Measurements from ENCODE around the gene ADRA2C. TPM values are rescaled to one million over a fixed set of nuclear protein-coding genes. Genes with fewer than 3 reads are reported as not detected.

ADRA2C gene
- total and polyA plus RNA-seq, 2 of the 13 experiments (the other 11 are each of a cell fraction or from before 2014, with no cell fraction given), result 15.4 to 69.7 TPM

- Histone ChIP-seq H3K79me2 (ENCODE audit: insufficient read depth, low read length) (no peaks in the 10 kb centered on the region), H3K9me3 (ENCODE audit: low read length) (peaks cover 13% of the 10 kb centered on the region), H2AFZ (ENCODE audit: low read length) (no peak overlapping the region), H3K4me3 (replicated peaks in 1 of 3; ENCODE audit: insufficient read depth in 1 of 3, low read depth in 2 of 3, low read length in 3 of 3) (no peak overlapping the region), H3K36me3 (replicated peaks in 1 of 2; ENCODE audit: control insufficient read depth in 1 of 2, insufficient read depth in 2 of 2, low read length in 2 of 2) (no peaks in the 10 kb centered on the region), H3K9ac (ENCODE audit: insufficient read depth, low read depth, low read length) (no peak overlapping the region), H3K27ac (ENCODE audit: extremely low read length, insufficient read depth, low read length) (no peak overlapping the region), H4K20me1 (ENCODE audit: insufficient read depth, low read length) (no peaks in the 10 kb centered on the region), H3K4me1 (ENCODE audit: insufficient read depth, low read length) (no peaks in the 10 kb centered on the region), H3K27me3 (ENCODE audit: control insufficient read depth in 1 of 2, insufficient read depth in 2 of 2, low read length in 2 of 2) (peaks cover 8 to 71% of the 10 kb centered on the region in 2 experiments; a peak in 4 of 5 replicates), H3K4me2 (ENCODE audit: low read depth, low read length) (no peak overlapping the region)
- POLR2A ChIA-PET, result no interaction called here
- in situ Hi-C loops (cut with HindIII; ENCODE audit: extremely low pct_ligation_motif_present, low pct_unique_long_range_greater_than_20kb), result no loop called here
- DNase-seq (ENCODE audit: low spot score) (no peak), FAIRE-seq (no peak), ATAC-seq (no peak)
- intact Hi-C loops (cut with micrococcal nuclease; ENCODE audit: unreplicated experiment), result no loop called here
- WGBS (ENCODE audit: low lambda C conversion rate), result 3% methylated on average over 5 of the region's 6 CpGs
- no TSS peak for BruUV-seq (replicated peaks)
- TF ChIP-seq ZNF660 (CRISPR knock-in tag; IDR thresholded peaks at IDR 0.05; ENCODE audit: borderline replicate concordance, low read depth) (no peak), YY1 (IDR thresholded peaks at IDR 0.05; ENCODE audit: insufficient read depth, insufficient replicate concordance, low read depth, low read length) (no peak), NCOA5 (CRISPR knock-in tag; IDR thresholded peaks at IDR 0.05) (no peak), KLF6 (CRISPR knock-in tag; IDR thresholded peaks at IDR 0.05) (no peak), ZNF737 (CRISPR knock-in tag; IDR thresholded peaks at IDR 0.05; ENCODE audit: borderline replicate concordance) (no peak), POLR2AphosphoS5 (IDR thresholded peaks at IDR 0.05; ENCODE audit: low read depth, low read length) (no peak), LCORL (IDR thresholded peaks at IDR 0.05) (no peak), LCORL (CRISPR knock-in tag; IDR thresholded peaks at IDR 0.05) (no peak), ZSCAN20 (CRISPR knock-in tag; IDR thresholded peaks at IDR 0.05; ENCODE audit: borderline replicate concordance) (no peak), SMYD3 (CRISPR knock-in tag; IDR thresholded peaks at IDR 0.05) (no peak), CTCF (CRISPR knock-in tag; IDR thresholded peaks at IDR 0.05) (no peak), STAT5B (CRISPR knock-in tag; IDR thresholded peaks at IDR 0.05) (no peak), RELA (CRISPR knock-in tag; IDR thresholded peaks at IDR 0.05) (no peak), ASH2L (IDR thresholded peaks at IDR 0.05; ENCODE audit: insufficient read length, low read depth, low read length) (no peak), ZBTB7B (CRISPR knock-in tag; IDR thresholded peaks at IDR 0.05) (no peak), ZNF143 (CRISPR knock-in tag; IDR thresholded peaks at IDR 0.05) (no peak), ZBTB21 (CRISPR knock-in tag; IDR thresholded peaks at IDR 0.05) (no peak), ZNF780A (CRISPR knock-in tag; IDR thresholded peaks at IDR 0.05) (no peak), ATM (IDR thresholded peaks at IDR 0.05; ENCODE audit: borderline replicate concordance) (no peak)
- TF ChIP-seq, protein P1, sequence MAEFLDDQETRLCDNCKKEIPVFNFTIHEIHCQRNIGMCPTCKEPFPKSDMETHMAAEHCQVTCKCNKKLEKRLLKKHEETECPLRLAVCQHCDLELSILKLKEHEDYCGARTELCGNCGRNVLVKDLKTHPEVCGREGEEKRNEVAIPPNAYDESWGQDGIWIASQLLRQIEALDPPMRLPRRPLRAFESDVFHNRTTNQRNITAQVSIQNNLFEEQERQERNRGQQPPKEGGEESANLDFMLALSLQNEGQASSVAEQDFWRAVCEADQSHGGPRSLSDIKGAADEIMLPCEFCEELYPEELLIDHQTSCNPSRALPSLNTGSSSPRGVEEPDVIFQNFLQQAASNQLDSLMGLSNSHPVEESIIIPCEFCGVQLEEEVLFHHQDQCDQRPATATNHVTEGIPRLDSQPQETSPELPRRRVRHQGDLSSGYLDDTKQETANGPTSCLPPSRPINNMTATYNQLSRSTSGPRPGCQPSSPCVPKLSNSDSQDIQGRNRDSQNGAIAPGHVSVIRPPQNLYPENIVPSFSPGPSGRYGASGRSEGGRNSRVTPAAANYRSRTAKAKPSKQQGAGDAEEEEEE (CRISPR knock-in tag; IDR thresholded peaks at IDR 0.05; ENCODE audit: borderline replicate concordance), result no peak
- CTCF ChIA-PET (ENCODE audit: low intra/inter-chr PET ratio, low total read pairs), result no interaction called here
Observed at GRCh38 chr4:3717241-3717640, 48.9 kb upstream of the ADRA2C start.

Data from HepG2 (cell line).